HG03280 (cell line): ENCODE data around the gene DPYSL4.

Experiments used
- ATAC-seq: cut with Tn5 transposase; IDR thresholded peaks from one replicate; pipeline ENCODE4 v1.9.1; 2021; ENCODE audit warnings: mild to moderate bottlenecking, moderate library complexity; ENCODE audit not compliant: unreplicated experiment

The DPYSL4 gene

DNA sequence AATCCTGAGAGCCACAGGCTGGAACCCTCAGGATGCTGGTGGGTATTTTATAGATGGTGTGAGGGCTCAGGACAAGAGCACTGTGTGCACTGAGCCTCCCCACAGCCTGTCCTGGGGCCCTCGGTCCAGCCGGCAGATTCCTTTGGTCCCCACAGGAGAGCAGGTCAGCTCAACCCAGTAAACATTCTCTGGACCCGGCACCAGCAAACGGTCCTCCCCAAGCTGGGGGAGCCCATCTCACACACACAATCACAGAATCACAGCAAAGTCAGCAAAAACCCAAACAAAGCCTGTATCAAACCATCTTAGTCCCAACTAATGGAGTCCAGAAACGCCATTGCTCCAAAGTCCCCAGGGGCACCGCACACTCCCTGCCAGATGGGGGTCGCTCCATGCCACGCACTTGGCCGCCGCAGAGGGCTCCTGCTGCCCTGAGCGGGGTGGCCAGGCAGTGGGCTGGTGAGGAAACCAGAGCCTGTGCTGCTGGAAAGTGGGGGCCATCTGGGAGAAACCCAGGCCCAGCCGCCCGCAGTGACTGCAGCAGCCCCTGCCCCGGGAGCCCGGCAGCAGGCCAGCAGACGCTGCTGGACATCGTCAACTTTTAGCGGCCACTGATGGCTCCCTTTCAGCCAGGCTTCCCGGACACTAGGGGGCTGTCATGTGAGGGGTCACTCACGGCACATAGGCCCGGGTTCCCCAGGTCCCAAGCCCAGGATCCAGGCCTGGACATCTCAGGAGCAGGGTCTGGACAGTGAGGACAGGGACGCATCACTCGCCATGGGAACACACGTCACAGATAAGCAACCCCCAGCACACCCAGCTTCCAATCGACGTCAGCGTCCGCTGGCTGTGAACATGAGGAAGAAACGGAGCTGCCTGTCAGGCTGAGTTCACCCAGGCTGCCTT is 52.6 kb downstream of the DPYSL4 start:
- no peak for ATAC-seq

DNA sequence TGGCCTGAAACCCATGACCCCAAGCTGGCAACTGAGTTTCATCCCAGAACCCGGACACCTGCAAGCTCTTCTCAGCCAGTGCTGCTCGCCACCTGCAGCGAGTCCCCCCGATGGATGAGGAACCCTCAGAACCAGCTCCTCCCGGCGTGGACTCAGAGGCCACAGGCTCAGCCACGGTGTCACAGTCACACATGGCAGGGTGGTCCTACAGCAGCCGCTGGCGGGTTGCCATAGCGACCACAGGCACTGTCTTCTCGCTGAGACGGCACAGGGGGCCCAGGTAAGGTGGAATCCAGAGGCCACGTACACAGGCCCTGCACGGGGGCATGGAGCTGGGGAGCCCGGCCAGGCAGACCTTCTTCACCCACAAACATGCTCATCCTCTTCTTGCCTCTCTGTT is 53.4 kb downstream of the DPYSL4 start:
- no peak for ATAC-seq

DNA sequence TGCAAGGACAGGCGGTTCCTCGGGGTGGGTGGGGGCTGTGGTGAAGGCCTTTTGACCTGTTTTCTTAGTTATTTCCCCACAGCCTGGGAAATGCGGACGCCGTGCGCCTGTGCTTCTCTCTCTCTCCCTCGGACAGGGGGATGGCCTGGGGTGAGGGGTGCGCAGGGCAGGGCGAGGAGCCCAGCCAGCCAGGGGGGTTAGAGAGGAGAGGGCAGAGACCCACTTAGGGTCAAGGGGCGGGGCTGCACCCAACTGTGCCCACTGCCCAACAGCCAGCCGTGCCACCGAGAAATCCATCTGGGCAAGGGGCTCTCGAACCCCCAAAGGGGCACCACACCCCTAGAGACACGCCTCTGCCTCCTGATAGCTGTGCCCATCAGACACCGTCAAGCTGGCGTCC is 53.8 kb downstream of the DPYSL4 start:
- no peak for ATAC-seq

DNA sequence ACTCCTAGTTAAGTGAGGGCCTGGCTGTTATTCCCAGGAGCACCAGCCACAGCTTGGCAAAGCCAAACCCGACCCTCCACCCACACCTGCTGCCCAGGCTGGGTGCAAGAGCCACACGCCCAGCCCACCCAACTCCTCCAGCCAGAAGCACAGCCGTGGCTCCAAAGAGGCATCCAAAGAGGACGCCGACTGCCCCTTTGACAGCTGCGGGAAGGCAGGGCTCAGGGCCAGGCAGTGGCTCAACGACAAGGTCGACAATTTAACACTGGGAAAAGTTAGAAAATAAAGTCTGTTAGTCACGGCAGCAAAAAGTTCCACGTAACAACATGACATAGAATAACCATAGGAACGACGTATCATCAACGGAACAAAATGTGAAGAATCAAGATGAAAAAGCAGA is 54.3 kb downstream of the DPYSL4 start:
- no peak for ATAC-seq

DNA sequence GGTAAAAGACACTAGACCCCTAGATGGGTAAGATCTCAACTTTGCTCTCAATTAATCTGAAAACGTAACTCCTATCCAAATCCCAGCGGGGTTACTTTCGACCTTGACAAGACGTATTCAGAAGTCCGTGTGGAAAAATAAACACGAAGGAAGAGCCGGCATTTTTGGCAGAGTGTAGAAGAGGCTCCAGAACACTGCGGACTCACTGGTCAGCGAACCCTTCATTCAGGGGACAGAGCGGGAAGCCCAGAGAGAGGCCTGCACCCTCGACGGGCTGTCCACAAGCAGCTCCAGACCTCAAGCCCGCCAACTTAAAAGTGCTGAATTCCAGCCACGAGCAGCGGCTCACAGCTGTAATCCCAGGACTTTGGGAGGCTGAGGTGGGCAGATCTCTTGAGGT is 54.7 kb downstream of the DPYSL4 start:
- ATAC-seq: no peak

DNA sequence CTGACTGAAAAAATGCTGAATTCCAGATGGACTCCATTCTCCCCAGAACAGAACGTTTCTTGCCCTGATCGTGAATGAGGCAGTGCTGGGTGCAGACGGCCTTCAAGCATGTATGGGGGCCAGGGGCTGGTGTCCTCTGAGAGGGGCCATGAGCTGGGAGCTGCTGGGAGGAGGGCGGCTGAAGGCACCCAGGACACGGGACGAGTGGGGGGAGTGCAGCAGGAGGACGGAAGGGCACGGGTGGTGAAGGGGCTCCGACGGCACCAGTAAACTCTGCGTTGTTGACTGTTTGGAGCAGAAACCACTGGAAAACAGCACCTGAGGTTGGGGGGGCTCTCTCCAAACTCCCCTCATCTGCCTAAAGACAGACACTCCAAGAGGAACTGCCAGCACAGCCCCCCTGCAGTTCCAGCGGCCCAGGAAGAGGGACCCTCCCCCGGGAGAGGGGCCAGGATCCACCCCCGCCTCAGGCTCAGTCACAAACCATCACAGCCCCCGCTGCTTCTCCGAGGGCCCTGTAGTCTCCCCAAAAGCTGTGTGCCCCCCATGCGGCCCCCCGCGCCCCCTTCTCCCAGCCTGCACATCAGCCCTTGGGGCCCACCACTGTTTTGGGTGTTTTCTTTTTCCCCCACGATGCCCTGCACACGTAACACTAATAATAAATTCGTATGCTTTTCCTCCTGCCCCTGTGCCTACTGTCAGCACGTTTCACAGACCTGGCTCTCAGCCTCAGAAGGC is 55.5 kb downstream of the DPYSL4 start:
- no peak for ATAC-seq

DNA sequence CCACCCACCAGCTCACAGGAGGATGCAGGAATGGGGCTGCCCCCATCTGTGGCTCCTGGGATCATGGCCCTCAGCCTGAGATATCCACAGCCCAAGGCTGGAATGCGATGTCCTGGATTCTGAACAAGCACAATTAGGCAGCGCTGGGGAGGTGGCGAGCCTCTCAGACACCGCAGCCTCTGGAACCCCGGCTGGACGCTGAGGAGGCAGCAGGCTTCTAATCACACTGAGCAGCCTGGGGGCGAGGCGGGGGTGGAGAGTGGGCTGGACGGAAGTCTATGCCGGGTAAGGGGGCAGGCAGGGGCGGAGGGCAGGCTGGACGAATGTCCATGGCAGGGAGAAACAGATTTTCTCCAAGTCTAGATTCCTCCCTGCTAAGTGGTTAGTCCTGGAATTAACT is 56.4 kb downstream of the DPYSL4 start:
- ATAC-seq: no peak

DNA sequence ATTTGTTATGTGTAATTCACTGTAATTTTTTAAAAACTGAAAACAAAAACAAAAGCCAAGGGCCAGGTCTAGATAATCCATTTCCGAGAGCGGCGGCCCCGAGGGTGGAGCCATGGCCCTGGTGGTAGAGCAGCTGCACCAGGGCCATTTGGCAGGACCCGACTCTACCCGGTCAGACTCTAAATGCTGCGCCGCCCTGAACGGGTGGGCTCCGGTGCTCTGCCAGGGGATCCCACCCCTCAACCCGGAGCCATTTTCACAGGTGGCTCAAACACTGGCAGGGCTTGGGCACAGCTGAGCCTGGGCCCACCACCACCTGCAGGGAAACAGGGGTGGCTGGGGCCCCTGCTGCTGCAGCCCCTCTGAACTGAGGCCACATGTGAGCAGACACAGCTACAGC is 56.9 kb downstream of the DPYSL4 start:
- ATAC-seq: no peak

DNA sequence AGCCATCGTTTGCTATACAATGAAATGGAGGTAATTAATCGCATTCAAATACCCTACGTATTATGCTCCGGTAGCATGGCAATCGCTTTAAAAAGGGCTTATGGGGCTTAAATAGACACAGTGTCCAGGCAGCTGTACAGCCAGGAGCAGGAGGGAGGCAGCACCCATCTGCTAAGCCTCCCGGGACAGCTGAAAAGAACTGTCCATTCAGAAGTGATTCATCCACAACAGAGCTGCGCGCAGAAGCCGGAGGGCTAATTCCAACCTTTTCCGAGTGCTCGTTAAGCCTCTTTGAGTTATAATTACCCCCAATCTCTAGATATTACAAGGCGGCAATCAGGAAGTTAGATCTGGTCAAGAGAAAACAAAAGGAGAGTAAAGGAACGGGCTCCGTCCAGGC is 58.3 kb downstream of the DPYSL4 start:
- no peak for ATAC-seq

DNA sequence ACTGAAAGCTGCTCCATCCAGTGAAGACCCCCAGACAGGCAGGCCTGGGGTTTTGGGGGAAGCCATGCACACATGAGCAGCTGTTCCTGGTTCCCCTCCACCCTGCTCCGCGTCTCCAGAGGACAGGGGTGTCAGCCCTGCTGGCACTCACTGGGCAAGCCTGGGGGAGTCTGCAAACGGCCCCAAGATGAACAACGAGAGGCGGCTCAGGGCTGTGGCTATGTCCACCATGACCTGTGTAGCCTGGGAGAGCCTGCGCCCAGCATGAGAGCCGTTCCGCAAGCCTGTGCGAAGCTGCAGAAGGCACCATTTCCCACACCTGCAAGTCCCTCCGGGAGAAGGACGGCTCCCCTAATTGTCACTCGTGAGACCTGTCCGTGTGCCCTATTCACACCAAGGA is 59.5 kb downstream of the DPYSL4 start:
- no peak for ATAC-seq

DNA sequence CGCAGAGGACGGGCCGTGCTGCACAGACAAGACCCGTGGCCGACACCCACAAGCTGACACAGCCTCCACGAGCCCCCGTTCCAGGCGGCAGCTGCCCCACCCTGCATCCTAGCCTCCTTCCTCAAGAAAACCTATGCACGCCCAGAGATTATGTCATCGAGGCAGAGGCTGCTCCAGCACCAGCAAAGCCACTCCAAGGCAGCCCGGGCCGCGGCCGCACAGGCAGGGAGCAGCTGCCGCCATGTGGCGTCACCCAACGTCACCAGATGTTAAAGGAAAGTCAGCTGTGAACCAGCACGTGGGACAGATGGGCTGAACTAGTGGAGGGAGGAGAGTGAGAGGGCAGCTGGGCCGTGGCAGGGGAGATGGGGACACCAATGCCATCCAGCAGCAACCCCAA is 61.2 kb downstream of the DPYSL4 start:
- no peak for ATAC-seq

DNA sequence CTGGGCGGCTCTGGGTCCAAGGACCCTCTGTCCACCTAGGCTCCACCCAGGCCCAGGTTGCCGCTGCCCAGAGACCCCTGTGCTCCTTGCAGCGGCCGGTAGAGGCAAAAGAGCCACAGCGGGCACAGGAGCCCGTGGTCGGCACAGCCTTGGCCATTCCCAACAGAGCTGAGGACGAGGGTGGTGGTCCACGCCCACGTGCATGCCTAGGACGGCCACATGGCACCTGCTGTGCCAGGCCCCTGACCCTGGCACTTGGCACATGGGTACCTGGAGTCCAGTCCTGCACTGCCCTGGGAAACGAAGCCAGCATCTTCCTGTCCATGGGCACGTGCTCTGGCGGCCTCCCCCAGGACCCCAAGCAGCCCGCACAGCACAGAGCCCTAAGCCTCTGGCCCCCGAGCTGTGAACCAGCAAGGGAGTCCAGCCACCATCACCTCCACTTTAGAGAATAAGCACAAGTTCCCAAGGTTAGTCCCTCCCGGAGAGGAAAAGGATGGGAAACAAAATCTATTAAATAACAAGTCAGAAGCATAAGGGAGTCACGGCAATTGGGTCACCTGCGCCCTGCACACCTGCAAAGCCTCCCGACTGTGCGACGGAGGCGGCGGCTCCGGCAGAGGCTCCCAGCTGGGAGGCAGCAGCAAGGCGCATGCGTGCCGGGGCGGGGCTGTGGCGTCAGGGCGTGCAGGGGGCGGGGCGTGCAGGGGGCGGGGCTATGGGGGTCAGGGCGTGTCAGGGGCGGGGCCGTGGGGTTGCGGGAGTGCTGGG is 61.9 kb downstream of the DPYSL4 start:
- no peak for ATAC-seq

DNA sequence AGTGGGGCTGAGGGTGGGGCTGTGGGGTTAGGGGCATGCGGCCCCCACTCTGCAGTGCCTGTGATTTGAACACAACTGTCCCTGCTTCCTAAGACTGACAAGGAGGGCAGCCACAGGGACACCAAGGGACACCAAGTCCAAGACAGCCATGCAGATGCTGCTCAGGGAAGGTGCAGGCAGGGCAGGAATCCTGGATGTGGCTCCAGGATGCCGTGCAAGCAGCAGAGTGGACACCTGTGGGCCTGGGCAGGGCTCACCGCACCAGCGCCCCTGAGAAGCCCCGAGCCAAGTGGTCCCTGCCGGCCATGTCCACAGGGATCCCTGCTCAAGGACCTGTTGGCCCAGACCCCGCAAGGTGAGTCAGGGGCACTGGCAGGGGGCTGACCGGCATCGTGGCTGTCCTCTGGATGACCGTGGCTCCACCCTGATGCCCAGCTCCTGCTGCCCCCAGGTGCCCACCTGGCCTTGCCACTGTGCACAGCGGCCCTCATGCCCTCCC is 62.5 kb downstream of the DPYSL4 start:
- no peak for ATAC-seq

DNA sequence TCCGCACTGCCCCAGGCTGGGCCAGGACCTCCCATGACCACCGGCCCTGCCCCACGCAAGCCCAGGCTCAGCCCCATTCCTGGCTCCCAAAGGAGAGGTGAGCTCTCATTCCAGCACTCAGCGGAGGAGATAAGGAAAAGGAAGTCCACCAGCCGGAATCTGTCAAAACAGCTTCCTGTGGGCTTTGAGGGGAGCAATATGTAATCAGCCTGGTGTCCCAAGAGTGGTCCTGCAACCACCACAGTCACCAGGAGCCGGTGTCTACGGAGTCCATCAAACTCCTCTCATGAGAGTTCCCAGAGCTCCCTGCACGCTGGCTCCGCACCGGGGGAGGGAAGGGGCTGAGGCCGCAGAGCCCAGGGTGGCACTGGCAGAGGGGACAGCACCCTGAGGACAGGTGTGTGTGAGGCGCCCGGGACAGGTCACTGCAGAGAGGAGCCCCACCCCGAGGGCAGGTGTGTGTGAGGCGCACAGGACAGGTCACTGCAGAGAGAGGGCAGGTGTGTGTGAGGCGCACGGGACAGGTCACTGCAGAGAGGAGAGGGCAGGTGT is 63.2 kb downstream of the DPYSL4 start:
- ATAC-seq: no peak

DNA sequence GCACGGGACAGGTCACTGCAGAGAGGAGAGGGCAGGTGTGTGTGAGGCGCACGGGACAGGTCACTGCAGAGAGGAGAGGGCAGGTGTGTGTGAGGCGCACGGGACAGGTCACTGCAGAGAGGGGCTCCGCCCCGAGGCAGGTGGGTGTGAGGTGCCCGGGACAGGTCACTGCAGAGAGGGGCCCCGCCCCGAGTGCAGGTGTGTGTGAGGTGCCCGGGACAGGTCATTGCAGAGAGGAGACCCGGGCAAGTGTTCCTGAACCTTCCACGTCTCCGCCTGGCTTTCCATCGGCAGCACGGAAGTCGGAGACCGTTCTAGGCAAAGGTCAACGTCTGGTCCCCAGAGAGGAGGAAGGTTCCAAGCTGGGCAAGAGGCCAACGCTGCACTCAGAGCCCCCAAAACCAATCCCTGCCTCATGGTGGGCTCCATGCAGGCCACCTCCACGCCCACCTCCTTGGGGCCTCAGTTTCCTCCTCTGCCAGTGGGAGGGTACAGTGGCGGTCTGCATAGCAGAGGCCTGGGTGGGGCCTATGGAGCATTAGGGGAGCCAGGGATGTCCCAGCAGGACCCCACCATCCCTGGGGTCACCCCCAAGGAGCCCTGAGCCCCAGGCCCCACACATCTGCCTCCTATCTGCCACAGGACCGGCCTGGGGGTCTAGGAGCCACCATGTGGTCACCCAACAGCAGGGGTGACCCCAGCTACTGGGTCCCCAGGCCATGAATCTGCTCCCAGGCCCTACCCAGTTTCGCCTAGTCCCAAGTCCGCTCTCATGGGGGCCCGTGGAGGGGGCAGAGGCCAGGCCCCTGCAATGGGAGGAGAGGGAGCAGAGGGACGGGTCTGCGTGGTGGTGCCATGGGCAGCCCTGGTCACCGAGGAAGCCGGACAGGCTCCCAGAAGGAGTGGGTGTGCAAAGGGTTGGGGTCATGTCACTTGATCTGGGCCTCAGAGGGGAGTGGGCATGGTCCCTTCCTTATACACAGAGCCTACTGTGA is 64.0 kb downstream of the DPYSL4 start:
- ATAC-seq: no peak

DNA sequence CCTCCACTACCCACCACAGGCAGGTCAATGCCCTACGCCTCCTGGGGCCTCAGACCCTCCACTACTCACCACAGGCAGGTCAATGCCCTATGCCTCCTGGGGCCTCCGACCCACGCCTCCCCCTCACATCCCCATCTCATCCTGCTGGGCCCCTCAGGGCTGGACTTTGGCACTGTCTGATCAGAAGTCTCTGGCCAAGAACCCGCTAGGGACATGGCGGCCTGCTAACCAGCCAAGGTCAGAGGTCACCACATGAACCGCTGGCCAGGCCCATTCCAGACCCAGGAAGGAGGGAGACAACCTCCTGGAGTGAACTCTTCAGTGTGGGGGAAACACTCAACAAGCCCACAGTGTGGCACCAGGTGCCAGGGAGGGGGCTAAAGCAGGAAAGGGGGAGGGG is 65.2 kb downstream of the DPYSL4 start:
- ATAC-seq: no peak

DNA sequence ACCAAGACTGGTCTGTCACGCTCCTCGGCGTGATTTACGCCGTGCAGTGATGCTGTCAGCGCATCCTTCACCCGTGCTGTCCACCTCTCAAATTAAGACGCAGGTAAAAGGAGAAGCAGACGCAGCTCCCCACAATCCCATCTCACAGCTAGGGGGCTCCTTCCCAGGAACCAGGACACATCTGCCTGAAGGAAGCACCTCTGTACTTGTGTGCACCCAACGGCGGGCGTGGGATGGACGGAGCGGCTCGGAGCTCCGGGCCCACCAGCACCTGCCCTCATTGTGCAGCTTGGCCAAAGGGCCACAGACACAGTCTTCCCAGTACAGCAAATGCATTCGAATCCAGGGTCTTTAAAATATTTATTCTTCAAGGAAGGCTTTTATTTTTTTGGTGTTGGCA is 65.7 kb downstream of the DPYSL4 start:
- ATAC-seq: no peak

DNA sequence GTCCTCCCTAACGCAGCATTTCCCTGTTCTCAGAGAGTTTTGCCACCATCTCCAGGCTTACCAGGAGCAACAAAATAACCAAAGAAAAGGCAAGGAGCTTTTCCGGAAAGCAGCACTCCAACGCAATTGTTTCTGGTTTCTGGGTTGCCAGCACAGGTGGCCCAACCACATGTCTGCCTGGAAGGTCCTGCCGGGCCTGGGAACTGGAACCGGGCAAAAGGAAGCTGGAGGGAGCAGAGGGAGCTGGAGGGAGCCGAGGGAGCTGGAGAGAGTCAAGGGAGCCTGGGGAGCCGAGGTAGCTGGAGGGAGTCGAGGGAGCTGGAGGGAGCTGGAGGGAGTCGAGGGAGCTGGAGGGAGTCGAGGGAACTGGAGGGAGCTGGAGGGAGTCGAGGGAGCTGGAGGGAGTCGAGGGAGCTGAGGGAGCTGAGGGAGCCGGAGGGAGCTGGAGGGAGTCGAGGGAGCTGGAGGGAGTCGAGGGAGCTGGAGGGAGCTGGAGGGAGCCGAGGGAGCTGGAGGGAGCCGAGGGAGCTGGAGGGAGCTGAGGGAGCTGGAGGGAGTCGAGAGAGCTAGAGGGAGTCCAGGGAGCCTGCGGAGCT is 66.4 kb downstream of the DPYSL4 start:
- ATAC-seq: no peak

DNA sequence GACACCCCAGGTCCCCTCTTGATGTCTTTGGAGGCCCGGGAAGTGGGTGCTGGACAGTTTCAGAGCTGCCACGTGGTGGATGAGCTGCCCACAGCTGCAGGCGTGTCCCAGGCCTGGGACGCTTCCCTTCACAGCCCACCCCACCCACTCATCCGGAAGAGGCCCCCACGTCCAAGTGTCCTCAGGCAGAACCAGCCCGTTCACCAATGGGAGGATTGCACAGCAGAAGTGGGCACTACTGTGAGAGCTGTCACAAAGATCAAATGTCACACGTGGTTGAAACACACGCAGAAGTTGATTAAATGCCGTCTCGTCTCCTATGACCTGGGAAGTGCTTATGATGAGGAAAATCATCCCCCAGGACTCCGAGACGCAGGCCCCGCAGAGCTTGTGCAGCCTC is 68.1 kb downstream of the DPYSL4 start:
- no peak for ATAC-seq
